ENCODE results near the gene TMEM255B.

Gene TMEM255B

GRCh38 chr13:113850722-113851479, 91.9 kb downstream of the TMEM255B start:
- TF ChIP-seq CTCF (conservative IDR thresholded peaks at IDR 0.05): no peak
- TF ChIP-seq ZFX (IDR thresholded peaks at IDR 0.05): no peak
- H3K27ac ChIP-seq: no peak overlapping the region

GRCh38 chr13:113851480-113851803, 92.4 kb downstream of the TMEM255B start:
- TF ChIP-seq CTCF (conservative IDR thresholded peaks at IDR 0.05): no peak
- TF ChIP-seq ZFX (IDR thresholded peaks at IDR 0.05): no peak
- no peak overlapping the region for H3K27ac ChIP-seq

GRCh38 chr13:113851826-113852535, 93.0 kb downstream of the TMEM255B start:
- no peak for TF ChIP-seq ZFX (IDR thresholded peaks at IDR 0.05)
- TF ChIP-seq CTCF (conservative IDR thresholded peaks at IDR 0.05): no peak
- no peak overlapping the region for H3K27ac ChIP-seq

- TF ChIP-seq ZFX (IDR thresholded peaks at IDR 0.05) (no peak), CTCF (conservative IDR thresholded peaks at IDR 0.05) (no peak)
- no peak overlapping the region for H3K27ac ChIP-seq
Measured at GRCh38 chr13:113852536-113853517, 93.8 kb downstream of the TMEM255B start.

- H3K27ac ChIP-seq: no peak overlapping the region
Measured at GRCh38 chr13:113853518-113854237, 94.7 kb downstream of the TMEM255B start.

More at GRCh38 chr13:113853518-113854237, 94.7 kb downstream of the TMEM255B start:
- no peak for TF ChIP-seq CTCF (conservative IDR thresholded peaks at IDR 0.05)
- no peak for TF ChIP-seq ZFX (IDR thresholded peaks at IDR 0.05)
